GM23338 (cell line): Measurements from ENCODE around the gene ASGR2.

Experiments used
- CREB1 ChIP-seq: fragments of 250-450 bp; sonication (Bioruptor Pico); IDR thresholded peaks from 2 replicates; pipeline ENCODE4 v1.5.0; 2020; ENCODE audit warnings: low read depth, mild to moderate bottlenecking, moderate library complexity
- EZH2 ChIP-seq: fragments of 200-600 bp; sonication (generic); IDR thresholded peaks from one replicate; pipeline ENCODE4 v1.8.0; 2017; ENCODE audit warnings: antibody characterized with exemption, mild to moderate bottlenecking, low read depth; ENCODE audit not compliant: unreplicated experiment
- EZH2phosphoT487 ChIP-seq: fragments of 200-600 bp; sonication (generic); IDR thresholded peaks from one replicate; pipeline ENCODE4 v1.8.1; 2018; ENCODE audit warnings: antibody characterized with exemption; ENCODE audit not compliant: unreplicated experiment
- JUNB ChIP-seq: IDR thresholded peaks from one replicate; pipeline ENCODE4 v1.6.1; 2016; ENCODE audit warnings: antibody characterized with exemption; ENCODE audit not compliant: unreplicated experiment
- NANOG ChIP-seq: IDR thresholded peaks from 2 replicates; pipeline ENCODE4 v1.6.1; 2016; ENCODE audit warnings: antibody characterized with exemption, borderline replicate concordance
- POLR2AphosphoS5 ChIP-seq: IDR thresholded peaks from 2 replicates; pipeline ENCODE4 v1.6.1; 2016; ENCODE audit warnings: antibody characterized with exemption, low read depth
- STAT1 ChIP-seq: IDR thresholded peaks from one replicate; pipeline ENCODE4 v1.6.1; 2016; ENCODE audit warnings: antibody characterized with exemption; ENCODE audit not compliant: unreplicated experiment
- ZNF114 ChIP-seq: fragments of 250-450 bp; sonication (Bioruptor Pico); IDR thresholded peaks from 2 replicates; pipeline ENCODE4 v1.5.0; 2020; ENCODE audit warnings: mild to moderate bottlenecking, moderate library complexity
- ZNF331 ChIP-seq: fragments of 250-450 bp; sonication (Bioruptor Pico); IDR thresholded peaks from 2 replicates; pipeline ENCODE4 v1.5.0; 2020; ENCODE audit warnings: low read depth, mild to moderate bottlenecking, moderate library complexity
- TF ChIP-seq, protein P1 (sequence below), 2 experiments: fragments of 200-600 bp in 1 of 2; sonication (generic) in 1 of 2; conservative IDR thresholded peaks; 2 replicates each; pipeline versions ENCODE4 v1.5.1 to v1.6.1; 2016 to 2017; ENCODE audit warnings: antibody characterized with exemption in 2 of 2, low read depth in 2 of 2, mild to moderate bottlenecking in 2 of 2, moderate library complexity in 1 of 2
- TF ChIP-seq, protein P2 (sequence below): IDR thresholded peaks from 2 replicates; pipeline ENCODE4 v1.6.1; 2016; ENCODE audit warnings: antibody characterized with exemption
- TF ChIP-seq, protein P3 (sequence below): IDR thresholded peaks from one replicate; pipeline ENCODE4 v1.6.1; 2018; ENCODE audit warnings: antibody characterized with exemption; ENCODE audit not compliant: unreplicated experiment

DNA sequence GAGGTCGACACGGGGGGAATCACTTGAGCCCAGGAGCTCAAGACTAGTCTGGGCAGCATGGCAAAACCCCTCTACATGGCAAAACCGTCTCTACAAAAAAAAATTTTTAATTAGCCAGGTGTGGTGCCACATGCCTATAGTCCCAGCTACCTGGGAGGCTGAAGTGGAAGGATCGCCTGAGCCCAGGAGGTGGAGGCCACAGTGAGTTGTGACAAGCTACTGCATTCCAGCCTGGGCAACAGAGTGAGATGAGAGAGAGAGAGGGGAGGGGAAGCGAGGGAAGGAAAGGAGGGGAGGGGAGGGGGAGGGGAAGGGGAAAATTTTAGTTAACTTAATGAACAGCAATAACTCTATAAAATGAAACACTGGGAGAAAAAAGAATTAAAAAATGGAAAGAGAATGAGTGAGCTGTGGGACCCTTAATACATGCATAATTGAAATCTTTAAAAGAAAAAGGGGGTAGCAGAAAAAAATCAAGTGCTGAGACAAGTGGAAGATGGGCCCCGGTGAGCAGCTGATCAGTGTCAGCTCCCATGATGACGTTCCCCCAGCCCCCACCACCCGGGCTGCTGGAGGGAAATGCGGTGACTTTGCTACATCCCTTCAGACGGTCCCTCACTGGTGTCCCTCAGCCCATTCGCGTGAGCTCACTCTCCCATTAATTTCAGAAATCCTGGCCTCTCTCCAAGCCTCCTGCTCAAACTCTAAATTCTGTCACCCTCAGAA lies 2.7 kb downstream of the ASGR2 start:
- TF ChIP-seq, protein P1, sequence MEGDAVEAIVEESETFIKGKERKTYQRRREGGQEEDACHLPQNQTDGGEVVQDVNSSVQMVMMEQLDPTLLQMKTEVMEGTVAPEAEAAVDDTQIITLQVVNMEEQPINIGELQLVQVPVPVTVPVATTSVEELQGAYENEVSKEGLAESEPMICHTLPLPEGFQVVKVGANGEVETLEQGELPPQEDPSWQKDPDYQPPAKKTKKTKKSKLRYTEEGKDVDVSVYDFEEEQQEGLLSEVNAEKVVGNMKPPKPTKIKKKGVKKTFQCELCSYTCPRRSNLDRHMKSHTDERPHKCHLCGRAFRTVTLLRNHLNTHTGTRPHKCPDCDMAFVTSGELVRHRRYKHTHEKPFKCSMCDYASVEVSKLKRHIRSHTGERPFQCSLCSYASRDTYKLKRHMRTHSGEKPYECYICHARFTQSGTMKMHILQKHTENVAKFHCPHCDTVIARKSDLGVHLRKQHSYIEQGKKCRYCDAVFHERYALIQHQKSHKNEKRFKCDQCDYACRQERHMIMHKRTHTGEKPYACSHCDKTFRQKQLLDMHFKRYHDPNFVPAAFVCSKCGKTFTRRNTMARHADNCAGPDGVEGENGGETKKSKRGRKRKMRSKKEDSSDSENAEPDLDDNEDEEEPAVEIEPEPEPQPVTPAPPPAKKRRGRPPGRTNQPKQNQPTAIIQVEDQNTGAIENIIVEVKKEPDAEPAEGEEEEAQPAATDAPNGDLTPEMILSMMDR (conservative IDR thresholded peaks at IDR 0.05; ENCODE audit: low read depth in 2 of 2) = no peak
- no peak for TF ChIP-seq POLR2AphosphoS5
- no peak for TF ChIP-seq EZH2
- no peak for TF ChIP-seq JUNB
- TF ChIP-seq EZH2phosphoT487 = no peak
- no peak for TF ChIP-seq STAT1
- TF ChIP-seq ZNF114 (CRISPR knock-in tag) = no peak
- no peak for TF ChIP-seq CREB1 (CRISPR knock-in tag)
- TF ChIP-seq, protein P2, sequence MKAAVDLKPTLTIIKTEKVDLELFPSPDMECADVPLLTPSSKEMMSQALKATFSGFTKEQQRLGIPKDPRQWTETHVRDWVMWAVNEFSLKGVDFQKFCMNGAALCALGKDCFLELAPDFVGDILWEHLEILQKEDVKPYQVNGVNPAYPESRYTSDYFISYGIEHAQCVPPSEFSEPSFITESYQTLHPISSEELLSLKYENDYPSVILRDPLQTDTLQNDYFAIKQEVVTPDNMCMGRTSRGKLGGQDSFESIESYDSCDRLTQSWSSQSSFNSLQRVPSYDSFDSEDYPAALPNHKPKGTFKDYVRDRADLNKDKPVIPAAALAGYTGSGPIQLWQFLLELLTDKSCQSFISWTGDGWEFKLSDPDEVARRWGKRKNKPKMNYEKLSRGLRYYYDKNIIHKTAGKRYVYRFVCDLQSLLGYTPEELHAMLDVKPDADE = no peak
- TF ChIP-seq NANOG = no peak
- TF ChIP-seq, protein P3, sequence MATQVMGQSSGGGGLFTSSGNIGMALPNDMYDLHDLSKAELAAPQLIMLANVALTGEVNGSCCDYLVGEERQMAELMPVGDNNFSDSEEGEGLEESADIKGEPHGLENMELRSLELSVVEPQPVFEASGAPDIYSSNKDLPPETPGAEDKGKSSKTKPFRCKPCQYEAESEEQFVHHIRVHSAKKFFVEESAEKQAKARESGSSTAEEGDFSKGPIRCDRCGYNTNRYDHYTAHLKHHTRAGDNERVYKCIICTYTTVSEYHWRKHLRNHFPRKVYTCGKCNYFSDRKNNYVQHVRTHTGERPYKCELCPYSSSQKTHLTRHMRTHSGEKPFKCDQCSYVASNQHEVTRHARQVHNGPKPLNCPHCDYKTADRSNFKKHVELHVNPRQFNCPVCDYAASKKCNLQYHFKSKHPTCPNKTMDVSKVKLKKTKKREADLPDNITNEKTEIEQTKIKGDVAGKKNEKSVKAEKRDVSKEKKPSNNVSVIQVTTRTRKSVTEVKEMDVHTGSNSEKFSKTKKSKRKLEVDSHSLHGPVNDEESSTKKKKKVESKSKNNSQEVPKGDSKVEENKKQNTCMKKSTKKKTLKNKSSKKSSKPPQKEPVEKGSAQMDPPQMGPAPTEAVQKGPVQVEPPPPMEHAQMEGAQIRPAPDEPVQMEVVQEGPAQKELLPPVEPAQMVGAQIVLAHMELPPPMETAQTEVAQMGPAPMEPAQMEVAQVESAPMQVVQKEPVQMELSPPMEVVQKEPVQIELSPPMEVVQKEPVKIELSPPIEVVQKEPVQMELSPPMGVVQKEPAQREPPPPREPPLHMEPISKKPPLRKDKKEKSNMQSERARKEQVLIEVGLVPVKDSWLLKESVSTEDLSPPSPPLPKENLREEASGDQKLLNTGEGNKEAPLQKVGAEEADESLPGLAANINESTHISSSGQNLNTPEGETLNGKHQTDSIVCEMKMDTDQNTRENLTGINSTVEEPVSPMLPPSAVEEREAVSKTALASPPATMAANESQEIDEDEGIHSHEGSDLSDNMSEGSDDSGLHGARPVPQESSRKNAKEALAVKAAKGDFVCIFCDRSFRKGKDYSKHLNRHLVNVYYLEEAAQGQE = no peak
- no peak for TF ChIP-seq ZNF331 (CRISPR knock-in tag)
